Measurements from ENCODE around the gene DTX3L.

DNA sequence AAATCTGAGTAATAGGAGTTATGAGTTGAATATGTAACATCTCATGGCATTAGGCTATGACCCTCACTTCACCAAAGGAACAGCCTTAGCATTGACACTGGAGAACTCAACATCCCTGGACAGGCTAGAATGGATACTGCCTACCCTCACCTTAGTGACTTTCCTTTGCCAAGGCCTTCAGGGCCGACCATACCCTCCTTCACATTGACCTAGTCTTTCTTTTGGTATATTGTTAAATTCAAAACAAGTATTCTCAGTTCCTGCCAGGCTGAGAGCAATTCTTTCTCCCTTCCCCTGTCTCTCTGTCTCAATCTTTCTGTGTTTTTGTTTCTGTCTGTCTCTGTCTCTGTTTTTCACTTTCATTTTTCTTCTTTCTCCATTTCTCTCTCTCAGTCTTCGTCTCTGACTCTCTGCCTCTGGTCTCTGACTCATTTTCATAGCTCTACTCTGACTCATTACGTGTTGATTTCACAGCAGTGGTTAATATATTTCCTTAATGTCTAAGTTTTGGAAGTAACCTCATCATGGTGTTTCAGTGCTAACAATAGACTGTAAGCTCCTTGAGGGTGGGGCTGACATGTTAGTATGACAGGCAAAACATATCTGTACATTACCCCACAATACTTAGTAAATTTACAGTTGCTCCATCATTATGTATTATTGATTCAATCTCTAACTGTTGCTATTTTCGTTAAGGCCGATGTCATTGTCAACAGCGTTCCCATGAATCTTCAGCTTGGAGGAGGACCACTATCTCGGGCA lies 45.8 kb downstream of the DTX3L start:
- TF ChIP-seq TAF1 (IDR thresholded peaks at IDR 0.05; ENCODE audit: low read depth): no peak
- TF ChIP-seq RAD21 (IDR thresholded peaks at IDR 0.05; ENCODE audit: low read depth): no peak
- TF ChIP-seq, protein P1, sequence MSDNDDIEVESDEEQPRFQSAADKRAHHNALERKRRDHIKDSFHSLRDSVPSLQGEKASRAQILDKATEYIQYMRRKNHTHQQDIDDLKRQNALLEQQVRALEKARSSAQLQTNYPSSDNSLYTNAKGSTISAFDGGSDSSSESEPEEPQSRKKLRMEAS (IDR thresholded peaks at IDR 0.05): no peak
- TF ChIP-seq, protein P2, sequence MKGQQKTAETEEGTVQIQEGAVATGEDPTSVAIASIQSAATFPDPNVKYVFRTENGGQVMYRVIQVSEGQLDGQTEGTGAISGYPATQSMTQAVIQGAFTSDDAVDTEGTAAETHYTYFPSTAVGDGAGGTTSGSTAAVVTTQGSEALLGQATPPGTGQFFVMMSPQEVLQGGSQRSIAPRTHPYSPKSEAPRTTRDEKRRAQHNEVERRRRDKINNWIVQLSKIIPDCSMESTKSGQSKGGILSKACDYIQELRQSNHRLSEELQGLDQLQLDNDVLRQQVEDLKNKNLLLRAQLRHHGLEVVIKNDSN (IDR thresholded peaks at IDR 0.05): no peak
- no peak for TF ChIP-seq EP300 (IDR thresholded peaks at IDR 0.05; ENCODE audit: borderline replicate concordance)
- TF ChIP-seq, protein P3, sequence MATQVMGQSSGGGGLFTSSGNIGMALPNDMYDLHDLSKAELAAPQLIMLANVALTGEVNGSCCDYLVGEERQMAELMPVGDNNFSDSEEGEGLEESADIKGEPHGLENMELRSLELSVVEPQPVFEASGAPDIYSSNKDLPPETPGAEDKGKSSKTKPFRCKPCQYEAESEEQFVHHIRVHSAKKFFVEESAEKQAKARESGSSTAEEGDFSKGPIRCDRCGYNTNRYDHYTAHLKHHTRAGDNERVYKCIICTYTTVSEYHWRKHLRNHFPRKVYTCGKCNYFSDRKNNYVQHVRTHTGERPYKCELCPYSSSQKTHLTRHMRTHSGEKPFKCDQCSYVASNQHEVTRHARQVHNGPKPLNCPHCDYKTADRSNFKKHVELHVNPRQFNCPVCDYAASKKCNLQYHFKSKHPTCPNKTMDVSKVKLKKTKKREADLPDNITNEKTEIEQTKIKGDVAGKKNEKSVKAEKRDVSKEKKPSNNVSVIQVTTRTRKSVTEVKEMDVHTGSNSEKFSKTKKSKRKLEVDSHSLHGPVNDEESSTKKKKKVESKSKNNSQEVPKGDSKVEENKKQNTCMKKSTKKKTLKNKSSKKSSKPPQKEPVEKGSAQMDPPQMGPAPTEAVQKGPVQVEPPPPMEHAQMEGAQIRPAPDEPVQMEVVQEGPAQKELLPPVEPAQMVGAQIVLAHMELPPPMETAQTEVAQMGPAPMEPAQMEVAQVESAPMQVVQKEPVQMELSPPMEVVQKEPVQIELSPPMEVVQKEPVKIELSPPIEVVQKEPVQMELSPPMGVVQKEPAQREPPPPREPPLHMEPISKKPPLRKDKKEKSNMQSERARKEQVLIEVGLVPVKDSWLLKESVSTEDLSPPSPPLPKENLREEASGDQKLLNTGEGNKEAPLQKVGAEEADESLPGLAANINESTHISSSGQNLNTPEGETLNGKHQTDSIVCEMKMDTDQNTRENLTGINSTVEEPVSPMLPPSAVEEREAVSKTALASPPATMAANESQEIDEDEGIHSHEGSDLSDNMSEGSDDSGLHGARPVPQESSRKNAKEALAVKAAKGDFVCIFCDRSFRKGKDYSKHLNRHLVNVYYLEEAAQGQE (IDR thresholded peaks at IDR 0.05; ENCODE audit: low read depth): no peak
- TF ChIP-seq FOXM1 (IDR thresholded peaks at IDR 0.05; ENCODE audit: borderline replicate concordance, low read depth): no peak
- TF ChIP-seq YY1 (IDR thresholded peaks at IDR 0.05; ENCODE audit: low read depth): no peak
- no peak for TF ChIP-seq ZBTB7A (IDR thresholded peaks at IDR 0.05; ENCODE audit: low read depth)
- TF ChIP-seq CEBPB (IDR thresholded peaks at IDR 0.05): no peak
- no peak for TF ChIP-seq NFIC (IDR thresholded peaks at IDR 0.05)

All from Ishikawa (cell line).